Measurements from ENCODE around the gene NPPB. TPM values are rescaled to one million over a fixed set of nuclear protein-coding genes. Genes with fewer than 3 reads are reported as not detected.
A peak's percentile ranks its signal among the peaks of the same experiment; 100 is the strongest.
"Not testable (repeated sequence)": the region's sequence is repeated elsewhere in the genome, so short reads cannot be mapped to it uniquely, and the experiment has no call there.

The NPPB gene
- total RNA-seq (ENCODE audit: low replicate concordance): not detected in 2 replicates

DNA sequence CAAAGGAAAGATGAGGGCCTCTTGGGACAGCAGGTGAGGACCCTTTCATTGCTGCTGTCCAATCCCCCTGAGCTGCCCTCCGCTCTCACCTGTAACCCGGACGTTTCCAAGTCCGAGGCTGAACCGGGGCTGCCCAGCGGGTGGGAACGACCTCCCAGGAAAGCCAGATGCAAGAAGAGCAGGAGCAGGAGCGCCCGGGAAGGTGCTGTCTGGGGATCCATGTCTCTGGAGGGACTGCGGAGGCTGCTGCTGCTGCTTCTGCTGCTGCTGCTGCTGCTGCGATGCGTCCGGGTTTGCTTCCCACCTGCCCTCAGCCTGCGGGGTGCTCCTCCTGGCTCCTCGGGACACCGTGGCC, at the start of gene NPPB:
NPPB (minus strand) TSS at position 333 of the 355 bp plus-strand sequence; CDS start at position 221, 112 bp downstream.
- no peak for DNase-seq (ENCODE audit: low read depth)
- TF ChIP-seq, protein P1, sequence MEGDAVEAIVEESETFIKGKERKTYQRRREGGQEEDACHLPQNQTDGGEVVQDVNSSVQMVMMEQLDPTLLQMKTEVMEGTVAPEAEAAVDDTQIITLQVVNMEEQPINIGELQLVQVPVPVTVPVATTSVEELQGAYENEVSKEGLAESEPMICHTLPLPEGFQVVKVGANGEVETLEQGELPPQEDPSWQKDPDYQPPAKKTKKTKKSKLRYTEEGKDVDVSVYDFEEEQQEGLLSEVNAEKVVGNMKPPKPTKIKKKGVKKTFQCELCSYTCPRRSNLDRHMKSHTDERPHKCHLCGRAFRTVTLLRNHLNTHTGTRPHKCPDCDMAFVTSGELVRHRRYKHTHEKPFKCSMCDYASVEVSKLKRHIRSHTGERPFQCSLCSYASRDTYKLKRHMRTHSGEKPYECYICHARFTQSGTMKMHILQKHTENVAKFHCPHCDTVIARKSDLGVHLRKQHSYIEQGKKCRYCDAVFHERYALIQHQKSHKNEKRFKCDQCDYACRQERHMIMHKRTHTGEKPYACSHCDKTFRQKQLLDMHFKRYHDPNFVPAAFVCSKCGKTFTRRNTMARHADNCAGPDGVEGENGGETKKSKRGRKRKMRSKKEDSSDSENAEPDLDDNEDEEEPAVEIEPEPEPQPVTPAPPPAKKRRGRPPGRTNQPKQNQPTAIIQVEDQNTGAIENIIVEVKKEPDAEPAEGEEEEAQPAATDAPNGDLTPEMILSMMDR (IDR thresholded peaks at IDR 0.05; ENCODE audit: insufficient read depth, low read length): no peak
- no peak within 1 kb of the TSS for H3K4me3 ChIP-seq (ENCODE audit: low read depth, low read length)

DNA sequence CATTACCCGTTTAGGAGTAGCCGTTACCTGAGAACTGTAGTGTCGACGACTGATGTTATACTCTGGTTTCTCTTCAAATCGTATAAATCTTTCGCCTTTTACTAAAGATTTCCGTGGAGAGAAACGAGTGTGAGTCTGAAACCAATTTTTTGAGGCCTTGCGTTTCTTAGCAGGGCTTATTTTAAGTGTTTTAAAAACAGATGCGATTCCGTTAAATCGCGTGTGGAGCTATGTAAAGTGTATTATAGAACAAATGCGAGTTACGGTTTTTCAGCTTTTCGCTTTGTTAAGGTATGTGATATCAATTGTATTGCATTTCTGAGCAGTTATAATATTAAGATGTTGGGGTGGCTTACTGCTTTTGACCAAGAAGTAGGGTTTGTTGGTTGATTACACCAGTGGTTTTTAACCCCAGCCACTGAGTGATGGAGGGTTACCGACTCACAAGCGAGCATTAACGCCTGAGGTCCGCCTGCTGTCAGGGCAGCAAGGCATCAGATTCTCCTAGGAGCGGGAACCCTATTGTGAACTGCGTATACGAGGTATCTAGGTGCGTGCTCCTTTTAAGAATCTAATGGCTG, 49.4 kb upstream of the NPPB start:
- TF ChIP-seq, protein P1 (IDR thresholded peaks at IDR 0.05; ENCODE audit: insufficient read depth, low read length): no peak
- DNase-seq (ENCODE audit: low read depth): peak; percentile 99
- H3K4me3 ChIP-seq (ENCODE audit: low read depth, low read length): peak overlapping the region; percentile 66

DNA sequence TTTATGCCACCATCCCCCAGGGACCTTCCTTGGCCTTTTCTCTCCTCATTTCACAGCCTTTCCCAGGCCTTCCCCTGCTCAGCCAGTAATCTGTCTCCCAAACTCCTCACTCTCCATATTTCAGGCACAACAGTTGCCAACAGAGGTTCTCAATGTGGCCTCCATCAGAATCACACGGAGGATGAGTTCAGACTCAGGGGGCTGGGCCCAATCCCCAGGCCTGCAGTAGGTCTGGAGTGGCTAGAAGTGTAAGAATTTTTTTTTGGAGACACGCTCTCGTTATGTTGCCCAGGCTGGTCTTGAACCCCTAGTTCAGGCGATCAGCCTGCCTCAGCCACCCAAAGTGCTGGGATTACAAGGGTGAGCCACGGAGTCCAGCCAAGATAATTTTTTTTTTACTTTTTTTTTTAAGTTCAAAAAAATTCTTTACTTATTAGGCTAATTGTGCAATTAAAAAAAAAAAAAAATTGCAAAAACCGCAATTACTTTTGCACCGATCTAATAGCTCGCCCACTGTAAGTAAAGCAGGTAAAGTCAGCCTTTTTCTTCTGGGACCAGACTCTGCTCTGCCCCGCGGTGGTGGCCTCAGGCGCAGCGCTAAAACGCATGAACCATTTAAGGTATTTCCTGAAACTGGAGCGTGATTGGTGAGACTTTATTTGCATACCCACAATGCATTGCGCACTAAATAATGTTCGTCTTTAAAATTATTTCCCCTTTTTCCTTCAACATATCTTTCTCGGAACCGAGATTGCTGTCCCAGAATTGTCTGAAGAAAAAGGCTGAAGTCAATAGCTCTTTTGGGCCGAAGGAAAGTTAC, 48.7 kb upstream of the NPPB start:
- DNase-seq (ENCODE audit: low read depth): peak; percentile 97
- TF ChIP-seq, protein P1 (IDR thresholded peaks at IDR 0.05; ENCODE audit: insufficient read depth, low read length): peak; percentile 82
- no peak overlapping the region for H3K4me3 ChIP-seq (ENCODE audit: low read depth, low read length)

DNA sequence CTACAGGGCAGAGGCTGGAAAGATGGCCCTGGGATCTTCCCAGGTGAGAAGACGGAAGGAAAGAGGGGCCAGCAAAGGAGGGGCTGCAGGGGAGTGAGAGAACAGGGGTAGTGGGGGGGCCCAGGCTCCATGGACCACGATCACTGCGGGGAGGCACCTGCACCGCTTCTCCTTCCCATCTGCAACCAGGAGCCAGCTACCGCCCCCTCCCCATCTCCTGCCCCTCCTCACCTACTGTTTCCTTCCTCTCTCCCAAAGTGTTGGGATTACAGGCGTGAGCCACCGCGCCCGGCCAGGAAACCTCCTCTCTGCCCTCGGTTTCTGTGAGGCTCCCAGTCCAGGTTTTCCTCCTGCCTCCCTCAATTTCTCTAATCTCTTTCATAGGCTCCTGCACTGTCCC, 48.1 kb upstream of the NPPB start:
- DNase-seq (ENCODE audit: low read depth): no peak
- TF ChIP-seq, protein P1 (IDR thresholded peaks at IDR 0.05; ENCODE audit: insufficient read depth, low read length): no peak
- H3K4me3 ChIP-seq (ENCODE audit: low read depth, low read length): no peak overlapping the region

DNA sequence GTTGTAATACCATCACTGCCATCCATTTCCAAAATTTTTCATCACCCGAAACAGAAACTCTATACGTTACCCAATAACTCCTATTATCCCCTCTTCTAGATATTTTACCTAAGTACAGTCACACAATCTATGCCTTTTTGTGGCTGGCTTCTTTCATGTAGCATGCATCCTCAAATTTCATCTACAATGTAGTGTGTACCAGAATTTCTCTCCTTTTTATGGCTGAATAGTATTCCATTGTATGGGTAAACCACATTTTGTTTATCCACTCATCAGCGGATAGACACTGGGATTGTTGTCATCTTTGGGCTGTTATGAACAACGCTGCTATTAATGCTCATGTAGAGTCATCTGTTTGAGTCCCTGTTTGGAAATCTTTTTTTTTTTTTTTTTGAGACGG, 46.2 kb upstream of the NPPB start:
- no peak for DNase-seq (ENCODE audit: low read depth)
- TF ChIP-seq, protein P1 (IDR thresholded peaks at IDR 0.05; ENCODE audit: insufficient read depth, low read length): no peak
- no peak overlapping the region for H3K4me3 ChIP-seq (ENCODE audit: low read depth, low read length)

DNA sequence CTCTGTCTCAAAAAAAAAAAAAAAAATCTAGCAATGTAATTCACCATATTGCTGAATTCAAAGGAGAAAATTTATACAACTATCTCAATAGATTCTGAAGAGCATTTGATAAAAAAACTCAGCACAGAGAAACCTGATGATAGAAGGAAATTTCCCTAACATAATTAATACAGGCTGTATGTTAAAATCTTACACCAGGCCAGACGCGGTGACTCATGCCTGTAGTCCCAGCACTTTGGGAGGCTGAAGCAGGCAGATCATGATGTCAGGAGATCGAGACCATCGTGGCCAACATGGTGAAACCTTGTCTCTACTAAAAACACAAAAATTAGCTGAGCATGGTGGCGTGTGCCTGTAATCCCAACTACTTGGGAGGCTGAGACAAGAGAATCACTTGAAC, 45.4 kb upstream of the NPPB start:
- not testable (repeated sequence) for DNase-seq (ENCODE audit: low read depth); H3K4me3 ChIP-seq (ENCODE audit: low read depth, low read length)

DNA sequence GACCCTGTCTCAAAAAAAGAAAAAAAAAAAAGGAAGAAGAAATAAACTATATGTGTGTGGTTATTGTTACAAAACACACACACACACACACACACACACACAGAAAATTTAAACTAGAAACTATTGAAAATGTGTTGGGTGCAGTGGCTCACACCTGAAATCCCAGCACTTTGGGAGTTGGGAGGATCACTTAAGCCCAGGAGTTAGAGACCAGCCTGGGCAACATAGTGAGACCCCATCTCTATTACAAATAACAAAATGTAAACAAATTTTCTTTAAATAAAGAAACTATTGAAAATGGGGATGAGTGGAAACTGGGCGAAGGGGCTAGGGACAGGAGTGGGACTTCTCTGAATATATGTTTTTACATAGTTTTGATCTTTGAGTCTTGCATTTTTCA, 44.5 kb upstream of the NPPB start:
- H3K4me3 ChIP-seq (ENCODE audit: low read depth, low read length): no peak overlapping the region
- TF ChIP-seq, protein P1 (IDR thresholded peaks at IDR 0.05; ENCODE audit: insufficient read depth, low read length): no peak
- DNase-seq (ENCODE audit: low read depth): no peak

DNA sequence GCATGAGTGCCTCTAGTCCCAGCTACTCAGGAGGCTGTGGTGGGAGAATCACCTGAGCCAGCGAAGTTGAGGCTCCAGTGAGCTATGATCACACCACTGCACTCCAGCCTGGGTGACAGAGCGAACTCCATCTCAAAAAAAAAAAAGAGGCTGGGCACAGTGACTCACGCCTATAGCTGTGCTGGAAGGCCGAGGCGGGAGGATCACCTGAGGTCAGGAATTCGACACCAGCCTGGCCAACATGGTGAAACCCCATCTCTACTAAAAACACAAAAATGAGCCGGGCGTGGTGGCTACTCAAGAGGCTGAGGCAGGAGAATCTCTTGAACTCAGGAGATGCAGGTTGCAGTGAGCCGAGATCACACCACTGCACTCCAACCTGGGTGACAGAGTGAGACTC, 42.7 kb upstream of the NPPB start:
- H3K4me3 ChIP-seq (ENCODE audit: low read depth, low read length); DNase-seq (ENCODE audit: low read depth): not testable (repeated sequence)

Measured in fibroblast of the aortic adventitia (primary cell).